ENCODE measurements around the gene TEX2.

Gene TEX2

GRCh38 chr17:64296246-64296645, 33.2 kb upstream of the TEX2 start:
- no peaks in the 10 kb centered on the region for H3K9me3 ChIP-seq (ENCODE audit: insufficient read depth, low read length)
- no peaks in the 10 kb centered on the region for H3K36me3 ChIP-seq (replicated peaks; ENCODE audit: low read depth, low read length)
- H3K79me2 ChIP-seq (ENCODE audit: low read length) = no peaks in the 10 kb centered on the region
- H3K4me2 ChIP-seq (ENCODE audit: low read length) = no peak overlapping the region
- TF ChIP-seq EZH2phosphoT487 (IDR thresholded peaks at IDR 0.05; ENCODE audit: low read depth) = no peak
- TF ChIP-seq CTCF (IDR thresholded peaks at IDR 0.05; ENCODE audit: low read depth, low read length) = no peak
- no peak overlapping the region for H2AFZ ChIP-seq (ENCODE audit: low read depth, low read length)
- H3K9ac ChIP-seq (ENCODE audit: low read length) = no peak overlapping the region
- no peaks in the 10 kb centered on the region for H3K27me3 ChIP-seq (ENCODE audit: low read depth, low read length)
- H4K20me1 ChIP-seq (ENCODE audit: insufficient read depth, low read length) = no peaks in the 10 kb centered on the region
- H3K27ac ChIP-seq (ENCODE audit: low read length) = no peak overlapping the region
- no peaks in the 10 kb centered on the region for H3K4me1 ChIP-seq (ENCODE audit: low read length)
- H3K4me3 ChIP-seq (ENCODE audit: low read length) = no peak overlapping the region

GRCh38 chr17:64295146-64295545, 32.1 kb upstream of the TEX2 start:
- H3K36me3 ChIP-seq (replicated peaks; ENCODE audit: low read depth, low read length) = no peaks in the 10 kb centered on the region
- no peak overlapping the region for H3K4me2 ChIP-seq (ENCODE audit: low read length)
- H2AFZ ChIP-seq (ENCODE audit: low read depth, low read length) = no peak overlapping the region
- TF ChIP-seq EZH2phosphoT487 (IDR thresholded peaks at IDR 0.05; ENCODE audit: low read depth) (no peak), CTCF (IDR thresholded peaks at IDR 0.05; ENCODE audit: low read depth, low read length) (no peak)
- H3K9ac ChIP-seq (ENCODE audit: low read length) = no peak overlapping the region
- no peaks in the 10 kb centered on the region for H3K9me3 ChIP-seq (ENCODE audit: insufficient read depth, low read length)
- H3K27me3 ChIP-seq (ENCODE audit: low read depth, low read length) = no peaks in the 10 kb centered on the region
- H3K27ac ChIP-seq (ENCODE audit: low read length) = no peak overlapping the region
- H3K4me1 ChIP-seq (ENCODE audit: low read length) = no peaks in the 10 kb centered on the region
- H3K79me2 ChIP-seq (ENCODE audit: low read length) = no peaks in the 10 kb centered on the region
- no peaks in the 10 kb centered on the region for H4K20me1 ChIP-seq (ENCODE audit: insufficient read depth, low read length)
- H3K4me3 ChIP-seq (ENCODE audit: low read length) = no peak overlapping the region

- H2AFZ ChIP-seq (ENCODE audit: low read depth, low read length) = no peak overlapping the region
- no peaks in the 10 kb centered on the region for H4K20me1 ChIP-seq (ENCODE audit: insufficient read depth, low read length)
- no peak overlapping the region for H3K4me2 ChIP-seq (ENCODE audit: low read length)
- H3K79me2 ChIP-seq (ENCODE audit: low read length) = no peaks in the 10 kb centered on the region
- no peaks in the 10 kb centered on the region for H3K4me1 ChIP-seq (ENCODE audit: low read length)
- no peaks in the 10 kb centered on the region for H3K27me3 ChIP-seq (ENCODE audit: low read depth, low read length)
- H3K4me3 ChIP-seq (ENCODE audit: low read length) = no peak overlapping the region
- H3K9me3 ChIP-seq (ENCODE audit: insufficient read depth, low read length) = no peaks in the 10 kb centered on the region
- H3K36me3 ChIP-seq (replicated peaks; ENCODE audit: low read depth, low read length) = no peaks in the 10 kb centered on the region
- no peak overlapping the region for H3K27ac ChIP-seq (ENCODE audit: low read length)
- TF ChIP-seq CTCF (IDR thresholded peaks at IDR 0.05; ENCODE audit: low read depth, low read length) = peak; percentile 58
- no peak for TF ChIP-seq EZH2phosphoT487 (IDR thresholded peaks at IDR 0.05; ENCODE audit: low read depth)
- H3K9ac ChIP-seq (ENCODE audit: low read length) = no peak overlapping the region
Measured at GRCh38 chr17:64291268-64291851, 28.3 kb upstream of the TEX2 start.

- H3K9ac ChIP-seq (ENCODE audit: low read length) = no peak overlapping the region
- H2AFZ ChIP-seq (ENCODE audit: low read depth, low read length) = no peak overlapping the region
- no peaks in the 10 kb centered on the region for H3K4me1 ChIP-seq (ENCODE audit: low read length)
- no peaks in the 10 kb centered on the region for H3K36me3 ChIP-seq (replicated peaks; ENCODE audit: low read depth, low read length)
- H3K4me2 ChIP-seq (ENCODE audit: low read length) = no peak overlapping the region
- no peak for TF ChIP-seq EZH2phosphoT487 (IDR thresholded peaks at IDR 0.05; ENCODE audit: low read depth)
- TF ChIP-seq CTCF (IDR thresholded peaks at IDR 0.05; ENCODE audit: low read depth, low read length) = no peak
- H3K27ac ChIP-seq (ENCODE audit: low read length) = no peak overlapping the region
- no peaks in the 10 kb centered on the region for H3K9me3 ChIP-seq (ENCODE audit: insufficient read depth, low read length)
- H3K4me3 ChIP-seq (ENCODE audit: low read length) = no peak overlapping the region
- H3K79me2 ChIP-seq (ENCODE audit: low read length) = no peaks in the 10 kb centered on the region
- no peaks in the 10 kb centered on the region for H4K20me1 ChIP-seq (ENCODE audit: insufficient read depth, low read length)
- no peaks in the 10 kb centered on the region for H3K27me3 ChIP-seq (ENCODE audit: low read depth, low read length)
Measured at GRCh38 chr17:64289741-64290141, 26.7 kb upstream of the TEX2 start.

All from OCI-LY3 (cell line).